ENCODE measurements around the gene ANO7. TPM values are rescaled to one million over a fixed set of nuclear protein-coding genes. Genes with fewer than 3 reads are reported as not detected.

The ANO7 gene
- total RNA-seq, 1 experiment from 2014 or later, result 0.32 TPM

- in situ Hi-C loops (cut with HindIII; ENCODE audit: low pct_unique_long_range_greater_than_20kb, low sequenced_read_pairs), result no loop called here
- peak; percentile 77 for DNase-seq (ENCODE audit: low read depth, low spot score)
Measured at GRCh38 chr2:241271706-241272302, 83.3 kb downstream of the ANO7 start.

- in situ Hi-C loops (cut with HindIII; ENCODE audit: low pct_unique_long_range_greater_than_20kb, low sequenced_read_pairs), result no loop called here
- no peak for DNase-seq (ENCODE audit: low read depth, low spot score)
Measured at GRCh38 chr2:241272303-241273209, 84.1 kb downstream of the ANO7 start.

GRCh38 chr2:241273210-241274020 lies 84.9 kb downstream of the ANO7 start:
- in situ Hi-C loops (cut with HindIII; ENCODE audit: low pct_unique_long_range_greater_than_20kb, low sequenced_read_pairs), result no loop called here
- no peak for DNase-seq (ENCODE audit: low read depth, low spot score)

- no peak for DNase-seq (ENCODE audit: low read depth, low spot score)
- in situ Hi-C loops (cut with HindIII; ENCODE audit: low pct_unique_long_range_greater_than_20kb, low sequenced_read_pairs), result no loop called here
Measured at GRCh38 chr2:241274127-241274526, 85.7 kb downstream of the ANO7 start.

Other genes starting within 250 kb of the ANO7 start
- 0.11 and 0.13 TPM in 2 replicates for gene SNED1, start 190.1 kb upstream of the ANO7 start, total RNA-seq (2014; rRNA removed; shearing (Covaris generic))
- gene MTERF4, start 86.4 kb upstream of the ANO7 start, total RNA-seq (2014; rRNA removed; shearing (Covaris generic)), result 10.8 and 13.9 TPM in 2 replicates
- gene PASK, start 39.2 kb upstream of the ANO7 start, total RNA-seq (2014; rRNA removed; shearing (Covaris generic)), result 2.8 and 3.4 TPM in 2 replicates
- gene PPP1R7, start 38.2 kb upstream of the ANO7 start, total RNA-seq (2014; rRNA removed; shearing (Covaris generic)), result 24.0 and 26.5 TPM in 2 replicates
- 582 and 592 TPM in 2 replicates for gene HDLBP, start 127.0 kb downstream of the ANO7 start, total RNA-seq (2014; rRNA removed; shearing (Covaris generic))
- 261 and 268 TPM in 2 replicates for gene SEPTIN2, start 127.2 kb downstream of the ANO7 start, total RNA-seq (2014; rRNA removed; shearing (Covaris generic))
- 335 and 344 TPM in 2 replicates for gene FARP2, start 167.6 kb downstream of the ANO7 start, total RNA-seq (2014; rRNA removed; shearing (Covaris generic))

Data from SK-MEL-5 (cell line).